NCI-H1436 (cell line): Measurements from ENCODE around the gene FIS1.
"Not testable (repeated sequence)": the region's sequence is repeated elsewhere in the genome, so short reads cannot be mapped to it uniquely, and the experiment has no call there.

ENCODE experiments used
- DNase-seq: peaks from one replicate; lab custom pipeline; 2025; lab: John Stamatoyannopoulos, UW

Gene FIS1

GRCh38 chr7:101244375-101245146 lies at the start of gene FIS1:
TSS of gene FIS1 (minus strand) at chr7:101245081. CDS start at chr7:101245004, 77 bp downstream.
- DNase-seq: peak; percentile 87

DNA sequence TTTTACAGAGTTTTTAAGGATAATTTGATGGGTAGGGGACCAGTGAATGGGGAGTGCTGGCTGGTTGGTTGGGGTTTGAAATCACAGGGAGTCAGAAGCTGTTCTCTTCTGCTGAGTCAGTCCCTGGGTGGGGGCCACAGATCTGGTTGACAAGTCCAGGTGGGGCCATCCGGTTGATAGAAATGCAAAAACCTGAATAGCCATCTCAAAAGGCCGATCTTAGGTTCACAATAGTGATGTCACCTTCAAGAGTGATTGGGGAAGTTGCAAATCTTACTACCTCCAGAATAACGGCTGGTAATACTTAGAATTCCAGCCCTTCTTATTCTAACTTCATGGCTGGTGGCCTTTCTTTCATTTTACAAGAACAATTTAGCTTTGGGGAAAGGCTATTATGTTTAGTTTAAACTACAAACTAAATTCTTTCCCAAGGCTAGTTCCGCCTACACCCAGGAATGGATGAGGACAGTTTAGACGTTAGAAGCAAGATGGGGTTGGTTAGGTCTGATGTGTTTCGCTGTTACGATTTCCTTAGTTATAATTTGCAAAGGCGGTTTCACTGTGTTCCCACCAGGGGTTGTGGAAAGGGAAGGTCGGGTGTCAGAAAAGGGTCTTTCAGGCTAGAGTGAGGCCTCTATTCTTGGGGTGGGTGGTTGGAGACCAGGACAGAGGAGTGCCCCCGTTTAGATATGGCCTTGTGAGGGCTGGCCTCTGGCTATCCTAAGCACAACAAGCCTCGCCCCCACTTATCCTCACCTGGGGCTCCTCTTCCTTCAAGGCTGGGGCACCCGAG lies 49.4 kb upstream of the FIS1 start:
- DNase-seq: no peak

DNA sequence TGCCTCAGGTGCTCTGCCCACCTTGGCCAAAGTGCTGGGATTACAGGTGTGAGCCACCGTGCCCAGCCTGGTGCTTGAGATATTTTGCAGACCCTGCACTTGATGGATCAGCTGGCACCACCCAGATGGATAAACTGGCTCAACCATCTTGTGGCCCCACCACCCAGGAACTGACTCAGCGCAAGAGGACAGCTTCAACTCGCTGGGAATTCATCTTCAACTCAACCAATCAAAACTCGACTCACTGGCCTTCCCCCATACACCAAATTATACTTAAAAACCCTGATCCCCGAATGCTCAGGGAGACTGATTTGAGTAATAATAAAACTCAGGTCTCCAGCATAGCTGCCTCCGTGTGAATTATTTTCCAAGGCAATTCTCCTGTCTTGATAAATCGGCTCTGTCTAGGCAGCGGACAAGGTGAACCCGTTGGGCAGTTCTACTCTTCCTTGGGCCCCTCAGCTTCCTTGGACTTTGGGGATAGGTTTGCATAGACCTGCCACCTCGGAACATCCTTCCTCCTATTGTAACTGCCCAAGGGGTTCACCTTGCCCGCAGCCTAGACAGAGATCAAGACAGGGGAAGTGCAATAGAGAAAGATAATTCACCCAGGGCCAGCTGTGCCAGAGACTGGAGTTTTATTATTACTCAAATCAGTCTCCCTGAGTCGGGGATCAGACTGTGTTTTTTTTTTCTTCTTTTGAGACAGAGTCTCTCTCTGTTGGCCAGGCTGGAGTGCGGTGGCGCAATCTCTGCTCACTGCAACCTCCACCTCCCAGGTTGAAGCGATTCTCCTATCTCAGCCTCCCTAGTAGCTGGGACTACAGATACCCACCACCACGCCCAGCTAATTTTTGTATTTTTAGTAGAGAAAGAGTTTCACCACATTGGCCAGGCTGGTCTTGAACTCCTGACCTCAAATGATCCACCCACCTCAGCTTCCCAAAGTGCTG lies 48.5 kb upstream of the FIS1 start:
- DNase-seq: not testable (repeated sequence)

DNA sequence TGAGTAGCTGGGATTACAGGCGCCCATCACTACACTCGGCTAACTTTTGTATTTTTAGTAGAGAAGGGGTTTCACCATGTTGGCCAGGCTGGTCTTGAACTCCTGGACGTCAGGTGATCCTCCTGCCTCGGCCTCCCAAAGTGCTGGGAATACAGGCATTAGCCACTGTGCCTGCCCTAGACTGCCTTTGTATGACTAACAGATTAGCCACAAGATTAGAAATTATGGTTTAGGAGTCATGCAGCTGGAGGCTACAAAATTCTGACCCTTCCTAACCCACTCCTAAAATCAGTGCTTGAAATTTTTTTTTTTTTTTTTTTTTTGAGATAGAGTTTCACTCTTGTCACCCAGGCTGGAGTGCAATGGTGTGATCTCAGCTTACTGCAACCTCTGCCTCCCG lies 47.7 kb upstream of the FIS1 start:
- DNase-seq: not testable (repeated sequence)

DNA sequence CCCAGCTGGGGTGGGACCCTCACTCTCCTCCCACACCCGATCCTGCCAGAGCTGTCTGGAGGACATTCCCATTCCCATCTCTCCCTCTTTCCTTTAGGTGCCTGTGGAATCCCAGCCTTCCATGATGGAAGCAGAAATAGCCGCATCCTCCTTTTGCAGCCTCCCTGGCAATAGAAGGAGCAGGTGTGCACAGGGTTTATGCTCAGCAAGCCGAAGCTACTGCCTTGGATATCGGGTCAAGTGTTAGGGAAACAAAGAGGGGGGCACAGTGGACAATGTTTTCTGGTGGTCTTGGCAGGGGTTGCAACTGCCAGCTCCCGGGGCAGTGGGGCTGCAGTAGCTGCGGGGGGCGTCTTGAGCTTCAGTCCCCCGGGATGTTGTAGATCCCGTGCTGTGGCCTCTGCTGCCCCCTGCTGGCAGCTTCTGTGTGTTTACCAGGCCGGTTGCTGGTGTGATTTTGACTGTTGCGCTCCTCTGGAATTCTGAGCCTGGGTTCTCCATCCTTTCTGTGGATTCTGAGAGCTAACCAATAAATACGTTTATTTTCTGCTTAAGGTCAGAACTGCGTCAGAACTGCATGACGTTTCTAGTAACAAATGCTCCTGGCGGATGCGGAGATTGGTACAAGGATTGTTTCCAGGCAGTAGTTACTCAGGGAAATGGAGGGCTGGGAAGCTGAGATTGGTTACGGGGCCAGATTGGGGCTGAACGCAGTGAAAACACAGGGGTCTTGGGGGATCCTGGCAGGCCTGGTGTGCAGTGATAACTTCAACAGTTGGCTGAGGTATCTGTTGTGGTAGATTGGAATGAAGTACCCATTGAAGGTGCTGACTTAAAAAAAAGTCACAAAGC lies 45.5 kb upstream of the FIS1 start:
- peak; percentile 24 for DNase-seq

DNA sequence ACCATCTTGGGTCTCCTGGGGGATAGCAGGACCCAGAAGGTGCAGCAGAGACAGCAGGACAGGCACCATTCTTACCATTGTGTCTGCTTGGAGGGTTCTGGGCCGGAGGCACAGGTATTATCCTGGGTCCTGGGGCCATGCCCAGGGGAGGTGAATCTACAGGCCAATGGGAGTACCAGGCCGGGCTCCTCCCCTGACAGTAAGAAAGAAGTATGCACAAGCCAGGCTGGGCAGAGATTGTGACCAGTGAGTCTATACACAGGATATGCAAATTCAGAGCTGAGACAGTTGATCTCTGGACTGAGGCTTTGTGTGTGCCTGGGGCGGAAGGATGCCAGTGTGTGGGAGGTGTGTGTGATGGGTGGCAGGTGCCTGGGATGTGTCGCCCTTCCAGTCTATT lies 44.8 kb upstream of the FIS1 start:
- not testable (repeated sequence) for DNase-seq

- no peak for DNase-seq
Observed at GRCh38 chr7:101288439-101288838, 43.6 kb upstream of the FIS1 start.

GRCh38 chr7:101287032-101287431 lies 42.2 kb upstream of the FIS1 start:
- DNase-seq: no peak

DNA sequence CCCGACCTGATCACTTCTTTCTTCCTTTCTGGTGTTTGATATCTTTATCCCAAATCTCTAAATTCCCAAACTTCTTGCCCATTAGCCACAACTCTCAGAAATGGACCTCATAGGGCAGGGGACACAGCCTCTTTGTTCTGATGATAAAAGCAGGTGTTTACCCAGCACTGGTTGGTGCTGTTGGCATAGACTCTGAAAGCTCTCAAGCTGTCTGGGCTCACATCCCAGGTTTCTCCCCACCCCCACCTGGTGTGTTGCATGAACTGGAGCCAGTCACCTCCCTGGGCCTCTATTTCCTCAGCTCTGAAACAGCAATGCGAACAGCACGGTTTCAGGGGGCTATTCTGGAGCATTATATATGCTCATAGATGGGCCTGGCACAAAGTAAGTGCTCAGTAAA lies 41.0 kb upstream of the FIS1 start:
- DNase-seq: not testable (repeated sequence)

DNA sequence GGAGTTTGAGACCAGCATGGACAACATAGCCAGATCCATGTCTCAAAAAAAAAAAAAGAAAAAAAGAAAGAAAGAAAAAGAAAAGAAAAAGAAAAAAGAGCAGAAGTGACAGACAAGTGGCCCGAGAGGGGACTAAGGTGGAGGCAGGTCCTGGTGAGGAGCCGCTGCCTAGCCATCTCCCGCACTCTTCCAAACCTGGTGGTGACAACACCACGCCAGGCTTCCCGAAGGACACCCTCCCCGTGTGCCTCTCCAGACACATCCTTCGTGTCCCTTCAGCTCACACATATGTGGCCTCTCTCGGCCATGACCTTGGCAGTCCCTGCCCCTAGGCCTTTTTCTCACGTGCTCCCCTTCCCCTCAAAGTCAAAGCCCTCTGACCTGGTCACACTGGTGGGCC lies 40.3 kb upstream of the FIS1 start:
- DNase-seq: no peak

DNA sequence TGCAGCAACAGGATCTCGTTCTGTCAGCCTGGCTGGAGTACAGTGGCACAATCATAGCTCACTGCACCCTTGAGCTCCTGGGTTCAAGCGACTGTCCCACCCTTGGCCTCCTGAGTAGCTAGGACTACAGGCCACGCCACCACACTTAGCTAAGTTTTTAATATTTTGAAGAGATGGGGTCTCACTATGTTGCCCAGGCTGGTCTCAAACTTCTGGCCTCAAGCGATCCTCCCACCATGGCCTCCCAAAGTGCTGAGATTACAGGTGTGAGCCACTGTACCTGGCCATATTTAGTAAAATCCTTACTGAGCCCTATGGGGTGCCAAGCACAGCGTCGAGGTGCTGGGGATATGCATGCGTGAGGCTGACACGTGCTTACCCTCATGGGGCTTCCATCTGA lies 36.0 kb upstream of the FIS1 start:
- DNase-seq: not testable (repeated sequence)

DNA sequence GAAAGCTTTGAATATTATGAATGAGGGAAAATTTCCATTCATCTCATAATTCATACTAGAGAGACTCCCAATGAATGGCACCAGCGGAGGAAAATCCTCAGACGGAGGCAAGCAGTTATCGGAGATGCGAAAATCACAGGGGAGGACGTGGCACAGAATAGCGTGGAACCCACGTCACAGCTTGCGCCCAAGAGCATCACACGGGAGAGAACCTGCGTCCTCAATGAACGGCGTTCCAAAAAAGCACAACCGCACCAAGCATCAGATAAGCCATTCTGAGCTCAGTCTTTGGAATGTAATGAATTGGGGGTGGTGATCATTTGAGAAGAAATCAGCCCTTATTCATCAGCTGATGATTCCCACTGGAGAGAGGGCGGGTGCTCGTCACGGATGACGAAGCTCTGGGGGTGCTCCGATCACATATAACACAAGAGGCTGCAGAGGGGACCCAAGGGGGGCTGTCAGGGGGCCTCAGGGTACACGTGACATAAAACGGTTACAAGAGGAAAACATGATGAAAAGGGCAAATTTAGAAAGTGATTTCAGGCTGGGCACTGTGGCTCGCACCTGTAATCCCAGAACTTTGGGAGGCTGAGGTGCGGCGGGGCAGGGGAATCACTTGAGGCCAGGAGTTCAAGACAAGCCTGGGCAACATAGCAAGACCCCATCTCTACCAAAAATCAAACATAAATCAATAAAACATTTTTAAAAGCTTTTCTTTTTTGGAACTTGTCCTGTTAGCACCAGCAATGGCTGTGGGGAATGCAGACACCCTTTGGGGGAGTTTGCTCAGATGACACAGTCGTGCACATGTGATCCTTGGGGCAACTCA lies 33.8 kb upstream of the FIS1 start:
- DNase-seq: no peak

DNA sequence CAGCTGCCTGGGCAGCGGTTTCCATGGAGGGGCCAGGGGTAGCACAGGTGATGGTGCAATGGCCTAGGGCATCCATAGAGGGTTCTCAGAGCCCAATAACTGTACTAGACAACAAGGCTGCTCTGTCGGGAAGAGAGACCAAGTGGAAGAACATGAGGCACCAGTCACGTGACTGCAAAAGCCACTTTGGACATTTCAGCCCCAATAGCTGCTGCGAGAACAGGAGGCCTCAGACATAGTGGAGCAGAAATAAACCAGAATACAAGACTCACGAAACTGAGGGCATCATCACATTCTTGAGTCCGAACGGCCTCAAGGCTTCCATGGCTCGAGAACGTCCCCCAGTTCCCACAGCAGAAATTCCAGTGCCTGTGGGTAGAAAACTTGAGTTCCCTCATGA lies 32.3 kb upstream of the FIS1 start:
- DNase-seq: no peak

- no peak for DNase-seq
Observed at GRCh38 chr7:101273206-101273605, 28.3 kb upstream of the FIS1 start.

DNA sequence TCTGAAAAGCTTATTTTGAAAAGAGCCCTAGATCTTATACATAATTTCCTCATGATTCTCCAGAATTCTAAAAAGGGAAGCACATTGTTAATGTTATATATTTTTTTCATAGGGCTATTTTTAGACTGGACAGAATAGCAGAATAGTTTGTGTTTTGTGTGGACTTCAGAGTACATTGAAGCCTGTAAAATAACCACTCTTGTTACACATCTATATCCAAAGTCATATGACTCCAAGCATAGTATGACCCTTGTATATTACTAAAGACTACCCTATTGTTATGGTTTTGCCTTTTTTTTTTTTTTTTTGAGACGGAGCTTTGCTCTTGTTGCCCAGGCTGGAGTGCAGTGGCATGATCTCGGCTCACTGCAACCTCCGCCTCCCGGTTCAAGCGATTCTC lies 26.1 kb upstream of the FIS1 start:
- no peak for DNase-seq

DNA sequence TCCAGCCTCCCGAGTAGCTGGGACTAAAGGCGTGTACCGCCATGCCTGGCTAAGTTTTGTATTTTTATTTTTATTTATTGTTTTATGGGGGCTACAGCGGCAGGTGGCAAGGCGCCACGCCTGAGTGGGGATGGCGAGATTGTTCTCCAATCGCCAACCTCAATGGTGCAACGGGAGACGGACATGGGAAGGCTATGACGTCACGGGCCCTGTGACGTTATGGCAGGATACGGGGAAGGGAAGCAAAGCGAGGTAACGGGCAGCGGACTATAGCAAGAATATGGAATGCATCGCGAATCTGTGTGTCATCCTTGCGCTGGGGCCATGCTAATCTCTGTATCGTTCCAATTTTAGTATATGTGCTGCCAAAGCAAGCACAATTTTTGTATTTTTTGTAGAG lies 24.8 kb upstream of the FIS1 start:
- no peak for DNase-seq

DNA sequence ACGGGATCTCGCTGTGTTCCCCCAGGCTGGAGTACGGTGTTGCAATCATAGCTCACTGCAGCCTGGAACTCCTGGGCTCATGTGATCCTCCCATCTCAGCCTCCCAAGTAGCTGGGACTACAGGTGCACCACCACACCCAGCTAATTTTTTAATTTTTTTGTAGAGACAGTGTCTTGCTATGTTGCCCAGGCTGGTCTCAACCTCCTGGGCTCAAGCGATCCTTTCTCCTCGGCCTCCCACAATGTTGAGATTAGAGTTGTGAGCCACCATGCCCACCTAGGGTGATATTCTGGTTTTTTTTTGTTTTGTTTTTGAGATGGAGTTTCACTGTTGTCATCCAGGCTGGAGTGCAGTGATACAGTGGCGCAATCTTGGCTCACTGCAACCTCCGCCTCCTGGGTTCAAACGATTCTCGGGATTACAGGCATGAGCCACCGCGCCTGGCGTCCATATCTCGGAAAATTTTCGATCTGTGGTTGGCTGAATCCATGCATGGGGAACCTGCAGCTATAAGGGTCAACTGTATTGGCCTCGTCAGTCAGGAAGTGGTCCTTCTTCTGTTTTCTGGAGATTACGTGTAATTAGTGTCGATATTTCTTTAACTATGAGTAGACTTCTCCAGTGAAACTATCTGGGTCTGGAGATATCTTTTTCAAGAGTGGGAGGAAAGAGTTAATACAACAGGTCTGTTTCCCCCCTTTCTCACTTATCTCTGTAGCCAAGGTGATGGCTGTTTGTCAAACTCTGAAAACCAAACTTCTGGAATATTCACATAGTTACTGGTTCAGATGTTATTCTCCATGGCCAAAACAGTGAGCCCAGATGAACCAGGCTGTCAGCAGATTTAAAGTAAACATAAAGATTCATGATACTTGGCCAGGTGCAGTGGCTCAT lies 21.0 kb upstream of the FIS1 start:
- DNase-seq: no peak

DNA sequence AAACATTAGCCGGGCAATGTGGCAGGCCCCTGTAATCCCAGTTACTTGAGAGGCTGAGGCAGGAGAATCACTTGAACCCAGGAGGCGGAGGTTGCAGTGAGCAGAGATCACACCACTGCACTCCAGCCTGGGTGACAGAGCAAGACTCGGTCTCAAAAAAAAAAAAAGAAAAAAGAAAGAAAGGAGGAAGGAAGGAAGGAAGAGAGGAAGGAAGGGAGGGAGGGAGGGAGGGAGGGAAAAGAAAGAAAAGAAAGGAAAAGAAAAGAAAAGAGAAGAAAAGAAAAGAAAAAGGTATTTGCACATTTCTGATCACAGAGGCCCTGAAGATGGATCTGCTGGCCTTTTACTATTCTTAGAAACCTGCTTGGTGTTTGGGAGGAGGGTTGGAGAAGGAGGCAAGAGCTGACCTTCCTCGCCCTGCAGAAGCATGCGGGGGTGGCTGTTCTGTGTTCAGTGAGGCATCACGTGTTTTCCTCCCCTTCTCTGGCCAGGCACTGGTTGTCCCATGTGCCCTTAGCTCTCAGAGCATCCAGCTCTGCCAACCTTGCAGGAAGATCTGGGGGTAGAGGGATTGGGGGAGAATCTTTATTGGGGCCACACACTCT lies 19.3 kb upstream of the FIS1 start:
- DNase-seq: not testable (repeated sequence)

GRCh38 chr7:101258243-101258731 lies 13.4 kb upstream of the FIS1 start:
- no peak for DNase-seq
